IMR-90 (cell line): ENCODE data around the gene KCNK3. TPM values are rescaled to one million over a fixed set of nuclear protein-coding genes. Genes with fewer than 3 reads are reported as not detected.
A peak's percentile ranks its signal among the peaks of the same experiment; 100 is the strongest.

Source experiments
- ATAC-seq: fragments of 200-7000 bp; cut with Tn5 transposase; 2 replicates; pipeline ENCODE4 v1.9.1; 2020; ENCODE audit warnings: low read depth, mild to moderate bottlenecking, moderate library complexity
- BruUV-seq: library from RNA; stranded (reverse); fragments of 400-500 nt; replicated peaks from 2 replicates; lab custom pipeline; 2021; lab: Mats Ljungman, UMichigan
- CTCF ChIA-PET: fragments of 300-600 bp; formaldehyde crosslinking; extraction: SDS; loops from one replicate; lab custom pipeline; 2021; ENCODE audit warnings: antibody characterized with exemption; lab: Yijun Ruan, JAX
- POLR2A ChIA-PET: fragments of 300-600 bp; sonication (Branson Sonifier 250); formaldehyde crosslinking; loops from one replicate; lab custom pipeline; 2022; ENCODE audit warnings: antibody characterized with exemption; ENCODE audit not compliant: unreplicated experiment; lab: Charles Lee
- DNase-seq: peaks from one replicate; pipeline ENCODE4 v3.0.0; 2013
- H2AFZ ChIP-seq: replicated peaks from 2 replicates; pipeline ENCODE3; 2013; ENCODE audit warnings: low read length, mild to moderate bottlenecking; ENCODE audit not compliant: poor library complexity
- H2AK5ac ChIP-seq: 2 replicates; pipeline ENCODE4 v1.6.1; 2013; ENCODE audit warnings: low read depth, low read length, inconsistent platforms
- H2AK9ac ChIP-seq: replicated peaks from 2 replicates; pipeline ENCODE3; 2013; ENCODE audit warnings: mild to moderate bottlenecking, low read depth, low read length, moderate library complexity; ENCODE audit not compliant: poor library complexity
- H2BK120ac ChIP-seq: 2 replicates; pipeline ENCODE4 v1.6.1; 2013; ENCODE audit warnings: low read depth, low read length, inconsistent platforms
- H2BK15ac ChIP-seq: 3 replicates; pipeline ENCODE4 v1.6.1; 2013; ENCODE audit warnings: low read depth, low read length, inconsistent platforms
- H2BK20ac ChIP-seq: 2 replicates; pipeline ENCODE4 v1.6.1; 2013; ENCODE audit warnings: low read depth, mild to moderate bottlenecking, inconsistent platforms, low read length, moderate library complexity
- H2BK5ac ChIP-seq: 2 replicates; pipeline ENCODE4 v1.6.1; 2013; ENCODE audit warnings: mild to moderate bottlenecking, low read depth, low read length, inconsistent platforms; ENCODE audit not compliant: poor library complexity, severe bottlenecking
- H3K14ac ChIP-seq: replicated peaks from 2 replicates; pipeline ENCODE4 v1.6.1; 2013; ENCODE audit warnings: low read depth, low read length, inconsistent platforms
- H3K18ac ChIP-seq: 2 replicates; pipeline ENCODE4 v1.6.1; 2013; ENCODE audit warnings: low read depth, low read length, control low read depth
- H3K23ac ChIP-seq: 2 replicates; pipeline ENCODE4 v1.6.1; 2013; ENCODE audit warnings: low read depth, low read length, inconsistent platforms
- H3K27ac ChIP-seq: 2 replicates; pipeline ENCODE4 v1.5.1; 2013; ENCODE audit warnings: mild to moderate bottlenecking, control low read depth, low read length; ENCODE audit not compliant: insufficient read depth
- H3K27me3 ChIP-seq: 2 replicates; pipeline ENCODE4 v1.6.1; 2013; ENCODE audit warnings: low read length; ENCODE audit not compliant: control insufficient read depth, insufficient read depth
- H3K36me3 ChIP-seq: 2 replicates; pipeline ENCODE4 v1.6.1; 2013; ENCODE audit warnings: low read length, mixed read lengths; ENCODE audit not compliant: control insufficient read depth, insufficient read depth
- H3K4ac ChIP-seq: 2 replicates; pipeline ENCODE4 v1.6.1; 2013; ENCODE audit warnings: low read depth, low read length, inconsistent platforms
- H3K4me1 ChIP-seq: 2 replicates; pipeline ENCODE4 v1.6.1; 2013; ENCODE audit warnings: low read length, mixed read lengths; ENCODE audit not compliant: control insufficient read depth, insufficient read depth
- H3K4me2 ChIP-seq: 2 replicates; pipeline ENCODE4 v1.6.1; 2013; ENCODE audit warnings: low read depth, mild to moderate bottlenecking, control low read depth, low read length, moderate library complexity
- H3K4me3 ChIP-seq: 2 replicates; pipeline ENCODE4 v1.5.1; 2013; ENCODE audit warnings: low read depth, mild to moderate bottlenecking, control low read depth, low read length, moderate library complexity; ENCODE audit not compliant: insufficient read depth
- H3K56ac ChIP-seq: 2 replicates; pipeline ENCODE4 v1.6.1; 2013; ENCODE audit warnings: low read length, inconsistent platforms; ENCODE audit not compliant: insufficient read depth; ENCODE audit errors: extremely low read depth
- H3K79me1 ChIP-seq, 2 experiments: 2 replicates each; pipeline ENCODE4 v1.6.1; 2013; ENCODE audit warnings: low read length in 2 of 2, inconsistent platforms in 1 of 2, low read depth in 1 of 2
- H3K9ac ChIP-seq: 2 replicates; pipeline ENCODE4 v1.6.1; 2013; ENCODE audit warnings: low read depth, low read length, control low read depth
- H3K9me1 ChIP-seq: 2 replicates; pipeline ENCODE4 v1.6.1; 2013; ENCODE audit warnings: low read length, inconsistent platforms; ENCODE audit not compliant: insufficient read depth
- H3K9me3 ChIP-seq: 2 replicates; pipeline ENCODE4 v1.6.1; 2013; ENCODE audit warnings: low read length; ENCODE audit not compliant: control insufficient read depth, insufficient read depth
- H4K20me1 ChIP-seq: 2 replicates; pipeline ENCODE4 v1.6.1; 2013; ENCODE audit warnings: low read length, inconsistent platforms; ENCODE audit not compliant: insufficient read depth
- H4K5ac ChIP-seq: 2 replicates; pipeline ENCODE4 v1.6.1; 2013; ENCODE audit warnings: mild to moderate bottlenecking, low read depth, low read length, control low read depth
- H4K8ac ChIP-seq, 2 experiments: 2 replicates each; pipeline ENCODE4 v1.6.1; 2013; ENCODE audit warnings: low read depth in 2 of 2, low read length in 2 of 2, control low read depth in 1 of 2, inconsistent platforms in 1 of 2
- H4K91ac ChIP-seq: 2 replicates; pipeline ENCODE4 v1.6.1; 2013; ENCODE audit warnings: low read depth, low read length, inconsistent platforms; ENCODE audit not compliant: insufficient read depth
- BHLHE40 ChIP-seq: fragments of 150-350 bp; IDR thresholded peaks from 2 replicates; pipeline ENCODE4 v1.6.1; 2016; ENCODE audit warnings: mild to moderate bottlenecking, low read depth, low read length
- CEBPB ChIP-seq: IDR thresholded peaks from 2 replicates; pipeline ENCODE4 v1.6.1; 2012; ENCODE audit warnings: low read depth, low read length, improper control_type of control experiment
- CHD1 ChIP-seq: IDR thresholded peaks from 2 replicates; pipeline ENCODE4 v1.6.1; 2012; ENCODE audit warnings: low read depth, low read length, improper control_type of control experiment
- FOS ChIP-seq: fragments of 150-350 bp; IDR thresholded peaks from 2 replicates; pipeline ENCODE4 v1.6.1; 2016; ENCODE audit warnings: low read depth, low read length
- MAFK ChIP-seq: IDR thresholded peaks from 2 replicates; pipeline ENCODE4 v1.6.1; 2012; ENCODE audit warnings: low read depth, low read length, improper control_type of control experiment
- NFE2L2 ChIP-seq: fragments of 150-350 bp; IDR thresholded peaks from 2 replicates; pipeline ENCODE4 v1.6.1; 2016; ENCODE audit warnings: low read depth, mild to moderate bottlenecking, low read length
- RCOR1 ChIP-seq: IDR thresholded peaks from 2 replicates; pipeline ENCODE4 v1.6.1; 2012; ENCODE audit warnings: mild to moderate bottlenecking, low read length, improper control_type of control experiment; ENCODE audit not compliant: insufficient replicate concordance
- SMC3 ChIP-seq: fragments of 150-350 bp; IDR thresholded peaks from 2 replicates; pipeline ENCODE4 v1.6.1; 2016; ENCODE audit warnings: low read depth, mild to moderate bottlenecking, antibody characterized with exemption, low read length, moderate library complexity
- WGBS, 2 experiments: methylation state at CpG; one replicate each; pipeline versions ENCODE4 v1.1.5 to v1.1.7; 2013; ENCODE audit warnings: missing lambda C conversion rate in 2 of 2; ENCODE audit not compliant: insufficient read length in 1 of 2; ENCODE audit errors: extremely low coverage in 2 of 2; 5-methylcytosine and 5-hydroxymethylcytosine counted together
- dilution Hi-C: fragments of 300-500 bp; cut with HindIII; formaldehyde crosslinking; loops from one replicate; pipeline ENCODE4 v1.14.3; 2018; ENCODE audit warnings: low sequenced_read_pairs; ENCODE audit not compliant: unreplicated experiment
- in situ Hi-C: fragments of 300-500 bp; cut with MboI; formaldehyde crosslinking; loops from 3 replicates; pipeline ENCODE4 v1.14.3; 2019; ENCODE audit warnings: low sequenced_read_pairs, inconsistent platforms, mixed read lengths
- intact Hi-C: fragments of 100-400 bp; cut with micrococcal nuclease; formaldehyde crosslinking; loops from 2 replicates; pipeline ENCODE4 v1.10.0; 2022
- polyA plus RNA-seq, 3 experiments: library from polyadenylated mRNA; depleted of rRNA; stranded (reverse); fragments of >200 nt; gene quantifications; 2 replicates each; pipeline ENCODE4 v1.2.3, GENCODE V29; 2012; ENCODE audit warnings: low replicate concordance in 1 of 3
- total RNA-seq: library from RNA; depleted of rRNA; stranded (reverse); fragments of >200 nt; gene quantifications from 2 replicates; pipeline ENCODE4 v1.2.3, GENCODE V29; 2012
- TF ChIP-seq, protein P1 (sequence below): fragments of 150-350 bp; IDR thresholded peaks from 2 replicates; pipeline ENCODE4 v1.6.1; 2016; ENCODE audit warnings: low read depth, mild to moderate bottlenecking, low read length, moderate library complexity, borderline replicate concordance
- TF ChIP-seq, protein P2 (sequence below): fragments of 150-350 bp; IDR thresholded peaks from 2 replicates; pipeline ENCODE4 v1.6.1; 2017; ENCODE audit warnings: mild to moderate bottlenecking, antibody characterized with exemption, low read length, low read depth

The KCNK3 gene
- total and polyA plus RNA-seq, 2 of the 4 experiments (the other 2 are of a cell fraction): under 0.01 to 0.03 TPM

DNA sequence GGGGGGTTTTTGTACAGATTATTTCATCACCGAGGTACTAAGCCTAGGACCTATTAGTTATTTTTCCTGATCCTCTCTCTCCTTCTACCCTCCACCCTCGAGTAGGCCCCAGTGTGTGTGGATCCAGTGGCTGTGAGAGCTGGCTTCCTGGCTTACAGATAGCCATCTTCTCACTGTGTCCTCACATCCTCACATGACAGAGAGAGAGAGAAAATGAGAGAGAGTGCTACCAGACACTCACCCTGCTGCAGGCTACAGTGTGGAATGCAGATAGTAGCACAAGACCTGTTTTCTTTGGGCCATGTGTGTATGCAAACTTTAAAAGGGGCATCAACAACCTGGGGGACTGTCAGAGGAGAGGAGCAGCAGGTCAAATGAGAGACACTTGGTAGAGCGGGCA, 9.5 kb downstream of the KCNK3 start:
- Histone ChIP-seq H3K14ac (no peak overlapping the region), H2BK20ac (no peak overlapping the region), H4K8ac (no peak overlapping the region), H3K23ac (no peak overlapping the region), H4K91ac (no peak overlapping the region), H3K9me1 (no peaks in the 10 kb centered on the region), H3K4me3 (no peak overlapping the region), H2BK15ac (no peak overlapping the region), H4K5ac (no peak overlapping the region), H2AFZ (no peak overlapping the region), H2AK5ac (no peak overlapping the region), H2BK120ac (no peak overlapping the region), H3K27ac (no peak overlapping the region), H2BK5ac (no peak overlapping the region), H2AK9ac (no peak overlapping the region), H3K36me3 (no peaks in the 10 kb centered on the region), H4K20me1 (no peaks in the 10 kb centered on the region; the same call in 1 of the 2 replicates), H3K27me3 (peaks cover 38% of the 10 kb centered on the region), H3K56ac (no peak overlapping the region), H3K4ac (no peak overlapping the region), H3K18ac (no peak overlapping the region), H3K4me2 (no peak overlapping the region), H3K9ac (no peak overlapping the region), H3K4me1 (no peaks in the 10 kb centered on the region; the same call in 1 of the 2 replicates), H3K79me1 (no peaks in the 10 kb centered on the region), H3K9me3 (no peaks in the 10 kb centered on the region)
- DNase-seq (peak; percentile 5), ATAC-seq (no peak)
- intact Hi-C loops: no loop called here
- TF ChIP-seq SMC3: no peak
- TF ChIP-seq, protein P1, sequence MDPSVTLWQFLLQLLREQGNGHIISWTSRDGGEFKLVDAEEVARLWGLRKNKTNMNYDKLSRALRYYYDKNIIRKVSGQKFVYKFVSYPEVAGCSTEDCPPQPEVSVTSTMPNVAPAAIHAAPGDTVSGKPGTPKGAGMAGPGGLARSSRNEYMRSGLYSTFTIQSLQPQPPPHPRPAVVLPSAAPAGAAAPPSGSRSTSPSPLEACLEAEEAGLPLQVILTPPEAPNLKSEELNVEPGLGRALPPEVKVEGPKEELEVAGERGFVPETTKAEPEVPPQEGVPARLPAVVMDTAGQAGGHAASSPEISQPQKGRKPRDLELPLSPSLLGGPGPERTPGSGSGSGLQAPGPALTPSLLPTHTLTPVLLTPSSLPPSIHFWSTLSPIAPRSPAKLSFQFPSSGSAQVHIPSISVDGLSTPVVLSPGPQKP: no peak
- no peak for TF ChIP-seq FOS
- TF ChIP-seq MAFK: no peak
- no peak for TF ChIP-seq BHLHE40
- TF ChIP-seq NFE2L2: no peak
- TF ChIP-seq CHD1: no peak
- TF ChIP-seq RCOR1: no peak
- TF ChIP-seq, protein P2, sequence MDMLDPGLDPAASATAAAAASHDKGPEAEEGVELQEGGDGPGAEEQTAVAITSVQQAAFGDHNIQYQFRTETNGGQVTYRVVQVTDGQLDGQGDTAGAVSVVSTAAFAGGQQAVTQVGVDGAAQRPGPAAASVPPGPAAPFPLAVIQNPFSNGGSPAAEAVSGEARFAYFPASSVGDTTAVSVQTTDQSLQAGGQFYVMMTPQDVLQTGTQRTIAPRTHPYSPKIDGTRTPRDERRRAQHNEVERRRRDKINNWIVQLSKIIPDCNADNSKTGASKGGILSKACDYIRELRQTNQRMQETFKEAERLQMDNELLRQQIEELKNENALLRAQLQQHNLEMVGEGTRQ: no peak
- TF ChIP-seq CEBPB: no peak
- dilution Hi-C loops: no loop called here
- in situ Hi-C loops: no loop called here
- ChIA-PET POLR2A (no interaction called here), CTCF (no interaction called here)
- no TSS peak for BruUV-seq
- WGBS, 2 experiments: 100% methylated on average over 1 of the region's 3 CpGs; no CpG with 5 or more reads in 1 of the 2 experiments
